HEK293 (cell line): Measurements from ENCODE around the gene ERCC1.

Experiments used
- CTCF ChIA-PET: fragments of 350-600 bp; formaldehyde crosslinking; extraction: SDS; loops from one replicate; lab custom pipeline; 2021; ENCODE audit warnings: antibody characterized with exemption; lab: Yijun Ruan, JAX
- POLR2A ChIA-PET: fragments of 300-600 bp; formaldehyde crosslinking; extraction: SDS; loops from one replicate; lab custom pipeline; 2020; ENCODE audit warnings: antibody characterized with exemption, inconsistent platforms; lab: Yijun Ruan, JAX
- H3K27ac ChIP-seq: fragments of 200-500 bp; sonication (Bioruptor generic); 2 replicates; pipeline ENCODE4 v1.5.1; 2014; ENCODE audit warnings: low read depth, low read length, control low read depth, inconsistent platforms; ENCODE audit errors: extremely low read depth
- H3K36me3 ChIP-seq, 2 experiments: fragments of 200-500 bp in 1 of 2; sonication (Bioruptor generic) in 1 of 2; 1 replicate in 1 of 2; 2 replicates in 1 of 2; pipeline ENCODE4 v1.5.1; 2014 to 2017; ENCODE audit warnings: inconsistent platforms in 2 of 2, low read length in 2 of 2; ENCODE audit not compliant: control insufficient read depth in 2 of 2, insufficient read depth in 1 of 2
- H3K4me1 ChIP-seq: fragments of 200-500 bp; sonication (Bioruptor generic); 2 replicates; pipeline ENCODE4 v1.5.1; 2014; ENCODE audit warnings: mild to moderate bottlenecking, low read length, inconsistent platforms; ENCODE audit not compliant: control insufficient read depth, insufficient read depth
- H3K4me3 ChIP-seq: 2 replicates; pipeline ENCODE4 v1.5.1; 2011; ENCODE audit warnings: low read depth, mild to moderate bottlenecking, control low read depth, low read length, moderate library complexity
- H3K9me3 ChIP-seq: fragments of 200-500 bp; sonication (Bioruptor generic); 2 replicates; pipeline ENCODE4 v1.5.1; 2014; ENCODE audit warnings: low read depth, low read length, inconsistent platforms; ENCODE audit not compliant: control insufficient read depth, insufficient read depth
- KLF16 ChIP-seq: fragments of 450-650 bp; formaldehyde crosslinking; IDR thresholded peaks from 2 replicates; pipeline ENCODE4 v1.5.1; 2017; ENCODE audit warnings: missing biosample characterization, missing genetic modification characterization
- KLF17 ChIP-seq: fragments of 450-650 bp; formaldehyde crosslinking; IDR thresholded peaks from 2 replicates; pipeline ENCODE4 v1.5.1; 2016; ENCODE audit warnings: missing biosample characterization, missing genetic modification characterization
- KLF8 ChIP-seq: fragments of 450-650 bp; formaldehyde crosslinking; IDR thresholded peaks from 2 replicates; pipeline ENCODE4 v1.5.1; 2016; ENCODE audit warnings: missing biosample characterization, missing genetic modification characterization
- PATZ1 ChIP-seq: fragments of 450-650 bp; formaldehyde crosslinking; IDR thresholded peaks from 2 replicates; pipeline ENCODE4 v1.5.1; 2016; ENCODE audit warnings: missing biosample characterization, missing genetic modification characterization
- SCRT1 ChIP-seq: fragments of 450-650 bp; formaldehyde crosslinking; IDR thresholded peaks from 2 replicates; pipeline ENCODE4 v1.5.1; 2016; ENCODE audit warnings: missing biosample characterization, missing genetic modification characterization, borderline replicate concordance
- SP2 ChIP-seq: fragments of 450-650 bp; formaldehyde crosslinking; IDR thresholded peaks from 2 replicates; pipeline ENCODE4 v1.5.1; 2016; ENCODE audit warnings: missing biosample characterization, missing genetic modification characterization
- TSHZ1 ChIP-seq: fragments of 450-650 bp; formaldehyde crosslinking; IDR thresholded peaks from 2 replicates; pipeline ENCODE4 v1.5.1; 2016; ENCODE audit warnings: missing biosample characterization, missing genetic modification characterization, borderline replicate concordance
- ZBTB10 ChIP-seq: fragments of 450-650 bp; formaldehyde crosslinking; IDR thresholded peaks from 2 replicates; pipeline ENCODE4 v1.5.1; 2016; ENCODE audit warnings: missing biosample characterization, missing genetic modification characterization
- ZBTB20 ChIP-seq: fragments of 450-650 bp; formaldehyde crosslinking; IDR thresholded peaks from 2 replicates; pipeline ENCODE4 v1.5.1; 2016; ENCODE audit warnings: missing biosample characterization, missing genetic modification characterization
- ZBTB48 ChIP-seq: fragments of 450-650 bp; formaldehyde crosslinking; IDR thresholded peaks from 2 replicates; pipeline ENCODE4 v1.5.1; 2016; ENCODE audit warnings: missing biosample characterization, missing genetic modification characterization
- ZEB2 ChIP-seq: fragments of 450-650 bp; formaldehyde crosslinking; IDR thresholded peaks from 2 replicates; pipeline ENCODE4 v1.5.1; 2016; ENCODE audit warnings: missing biosample characterization, missing genetic modification characterization
- ZFP41 ChIP-seq: fragments of 450-650 bp; formaldehyde crosslinking; IDR thresholded peaks from 2 replicates; pipeline ENCODE4 v1.5.1; 2016; ENCODE audit warnings: missing biosample characterization, missing genetic modification characterization, borderline replicate concordance
- ZNF114 ChIP-seq: fragments of 450-650 bp; formaldehyde crosslinking; IDR thresholded peaks from 2 replicates; pipeline ENCODE4 v1.5.0; 2017; ENCODE audit warnings: missing biosample characterization, missing genetic modification characterization
- ZNF133 ChIP-seq: fragments of 450-650 bp; formaldehyde crosslinking; IDR thresholded peaks from 2 replicates; pipeline ENCODE4 v1.5.1; 2016; ENCODE audit warnings: missing biosample characterization, missing genetic modification characterization
- ZNF157 ChIP-seq: fragments of 450-650 bp; formaldehyde crosslinking; IDR thresholded peaks from 2 replicates; pipeline ENCODE4 v1.5.1; 2016; ENCODE audit warnings: missing biosample characterization, missing genetic modification characterization
- ZNF274 ChIP-seq, 2 experiments: fragments of 200-500 bp in 1 of 2; fragments of 450-650 bp in 1 of 2; sonication (Bioruptor generic) in 1 of 2; formaldehyde crosslinking in 1 of 2; IDR thresholded peaks; 2 replicates each; pipeline versions ENCODE4 v1.5.1 to v1.6.1; 2014 to 2016; ENCODE audit warnings: borderline replicate concordance in 1 of 2, inconsistent platforms in 1 of 2, low read length in 1 of 2, missing biosample characterization in 1 of 2, missing genetic modification characterization in 1 of 2
- ZNF449 ChIP-seq: fragments of 450-650 bp; formaldehyde crosslinking; IDR thresholded peaks from 2 replicates; pipeline ENCODE4 v1.5.1; 2017; ENCODE audit warnings: missing biosample characterization, mild to moderate bottlenecking, missing genetic modification characterization, moderate library complexity
- ZNF600 ChIP-seq: fragments of 450-650 bp; formaldehyde crosslinking; IDR thresholded peaks from 2 replicates; pipeline ENCODE4 v1.5.1; 2016; ENCODE audit warnings: missing biosample characterization, missing genetic modification characterization
- ZNF768 ChIP-seq: fragments of 450-650 bp; formaldehyde crosslinking; IDR thresholded peaks from 2 replicates; pipeline ENCODE4 v1.5.1; 2018; ENCODE audit warnings: missing biosample characterization, mild to moderate bottlenecking, missing genetic modification characterization

Gene ERCC1

GRCh38 chr19:45450012-45450333 is 26.3 kb upstream of the ERCC1 start:
- 0 out of 2 replicates have a peak, but pooled peaks cover 4% of the 10 kb centered on the region for H3K4me1 ChIP-seq
- H3K27ac ChIP-seq = no peak overlapping the region
- ChIA-PET CTCF (interaction anchor here (0.6 to 4.2 kb wide), 8 partner anchors 10 to 806 kb away, joined by 3 to 33 read pairs (median 4); no protein-coding TSS in a partner anchor), POLR2A (interaction anchor here (1.4 kb wide), 1 partner anchor 29 kb away, joined by 4 read pairs; no protein-coding TSS in a partner anchor)
- no peaks in the 10 kb centered on the region for H3K9me3 ChIP-seq
- H3K4me3 ChIP-seq = no peak overlapping the region; the same call in 1 of the 2 replicates
- H3K36me3 ChIP-seq = no peaks in the 10 kb centered on the region
- TF ChIP-seq ZNF768 (tag by site-specific recombination) (no peak), ZBTB20 (peak; percentile 8; the same call in 1 of the 2 replicates), SP2 (tag by site-specific recombination) (no peak), ZNF449 (tag by site-specific recombination) (no peak)

- Histone ChIP-seq H3K36me3 (no peaks in the 10 kb centered on the region), H3K9me3 (no peaks in the 10 kb centered on the region), H3K27ac (0 out of 2 replicates have a peak overlapping the region, but pooled peaks have one; percentile 25), H3K4me1 (0 out of 2 replicates have a peak, but pooled peaks cover 4% of the 10 kb centered on the region), H3K4me3 (no peak overlapping the region)
- ChIA-PET POLR2A (interaction anchor here (0.9 to 1.4 kb wide), 2 partner anchors 24 to 30 kb away, joined by 3 to 4 read pairs; no protein-coding TSS in a partner anchor), CTCF (interaction anchor here (0.8 to 4.2 kb wide), 8 partner anchors 9 to 194 kb away, joined by 3 to 33 read pairs (median 5); no protein-coding TSS in a partner anchor)
- no peak for TF ChIP-seq KLF16 (tag by site-specific recombination)
- no peak for TF ChIP-seq SCRT1 (tag by site-specific recombination)
- peak; percentile 44; the same call in 1 of the 2 replicates for TF ChIP-seq ZNF600 (tag by site-specific recombination)
- no peak for TF ChIP-seq ZNF114 (tag by site-specific recombination)
- TF ChIP-seq PATZ1 (tag by site-specific recombination) = no peak
- no peak for TF ChIP-seq KLF17 (tag by site-specific recombination)
- TF ChIP-seq ZNF157 = no peak
- TF ChIP-seq ZFP41 (tag by site-specific recombination) = no peak
- TF ChIP-seq KLF8 = no peak
- no peak for TF ChIP-seq ZNF274 (IDR thresholded peaks at IDR 0.05; ENCODE audit: low read length)
- no peak for TF ChIP-seq ZNF274 (tag by site-specific recombination; IDR thresholded peaks at IDR 0.05; ENCODE audit: borderline replicate concordance)
- peak; percentile 64; the same call in 1 of the 2 replicates for TF ChIP-seq ZBTB48 (tag by site-specific recombination)
- peak; percentile 47; the same call in 1 of the 2 replicates for TF ChIP-seq ZBTB10 (tag by site-specific recombination)
- 0 out of 2 replicates have a peak, but pooled peaks have one; percentile 19 for TF ChIP-seq ZEB2 (tag by site-specific recombination)
- no peak for TF ChIP-seq TSHZ1 (tag by site-specific recombination)
- TF ChIP-seq ZNF133 (tag by site-specific recombination) = no peak
- peak; percentile 39; the same call in 1 of the 2 replicates for TF ChIP-seq ZNF768 (tag by site-specific recombination)
Measured at GRCh38 chr19:45448887-45449299, 25.2 kb upstream of the ERCC1 start.
